HG02642 (cell line): Measurements from ENCODE around the gene NOM1.
A peak's percentile ranks its signal among the peaks of the same experiment; 100 is the strongest.

Experiments used
- ATAC-seq: cut with Tn5 transposase; IDR thresholded peaks from one replicate; pipeline ENCODE4 v1.9.1; 2021; ENCODE audit warnings: mild to moderate bottlenecking; ENCODE audit not compliant: unreplicated experiment, poor library complexity

NOM1 gene

DNA sequence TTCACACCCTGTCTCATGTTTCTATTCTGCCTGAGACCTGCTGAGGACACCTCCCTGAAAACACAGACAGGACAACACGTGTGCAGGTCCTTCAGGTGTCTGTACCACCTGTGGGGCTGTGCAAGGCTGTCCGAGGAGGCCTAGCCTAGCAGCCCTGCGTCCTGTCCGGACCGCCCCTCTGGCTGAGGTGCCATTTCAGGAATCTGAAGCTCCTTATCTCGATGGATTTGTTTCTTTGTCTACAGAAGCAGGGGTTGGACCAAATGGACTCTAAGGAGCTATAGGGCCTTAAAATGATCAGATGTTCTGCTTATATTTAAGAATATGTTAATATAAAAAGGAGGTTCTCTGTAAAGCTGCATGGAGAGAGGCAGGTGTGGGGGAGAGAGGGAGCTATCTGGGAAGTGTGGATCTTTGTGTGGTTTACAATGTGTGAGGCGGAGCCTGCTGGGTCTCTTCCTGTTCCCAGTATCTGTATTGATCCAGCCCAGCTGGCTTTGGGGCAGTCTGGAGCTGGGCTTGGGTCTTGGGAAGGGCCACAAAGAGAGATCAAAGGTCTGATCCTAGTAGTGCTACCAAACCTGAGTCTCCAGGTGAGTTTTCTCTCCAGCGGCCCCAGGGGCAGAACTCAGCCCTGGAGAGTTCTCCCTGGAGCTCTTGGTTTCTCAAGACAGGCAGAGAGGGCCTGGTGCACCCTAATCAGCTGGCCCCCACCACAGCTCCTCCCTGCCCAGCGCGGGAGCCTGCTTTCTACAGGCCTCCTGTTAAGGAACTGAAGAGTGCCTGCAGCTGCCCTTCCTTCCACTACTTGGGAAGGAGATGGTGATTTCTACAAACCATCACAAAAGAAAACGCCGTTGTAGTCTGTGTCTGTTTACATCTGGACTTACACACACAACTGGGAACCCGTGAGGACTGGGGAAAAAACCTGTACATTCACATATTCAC lies 64.4 kb downstream of the NOM1 start:
- ATAC-seq, result no peak

DNA sequence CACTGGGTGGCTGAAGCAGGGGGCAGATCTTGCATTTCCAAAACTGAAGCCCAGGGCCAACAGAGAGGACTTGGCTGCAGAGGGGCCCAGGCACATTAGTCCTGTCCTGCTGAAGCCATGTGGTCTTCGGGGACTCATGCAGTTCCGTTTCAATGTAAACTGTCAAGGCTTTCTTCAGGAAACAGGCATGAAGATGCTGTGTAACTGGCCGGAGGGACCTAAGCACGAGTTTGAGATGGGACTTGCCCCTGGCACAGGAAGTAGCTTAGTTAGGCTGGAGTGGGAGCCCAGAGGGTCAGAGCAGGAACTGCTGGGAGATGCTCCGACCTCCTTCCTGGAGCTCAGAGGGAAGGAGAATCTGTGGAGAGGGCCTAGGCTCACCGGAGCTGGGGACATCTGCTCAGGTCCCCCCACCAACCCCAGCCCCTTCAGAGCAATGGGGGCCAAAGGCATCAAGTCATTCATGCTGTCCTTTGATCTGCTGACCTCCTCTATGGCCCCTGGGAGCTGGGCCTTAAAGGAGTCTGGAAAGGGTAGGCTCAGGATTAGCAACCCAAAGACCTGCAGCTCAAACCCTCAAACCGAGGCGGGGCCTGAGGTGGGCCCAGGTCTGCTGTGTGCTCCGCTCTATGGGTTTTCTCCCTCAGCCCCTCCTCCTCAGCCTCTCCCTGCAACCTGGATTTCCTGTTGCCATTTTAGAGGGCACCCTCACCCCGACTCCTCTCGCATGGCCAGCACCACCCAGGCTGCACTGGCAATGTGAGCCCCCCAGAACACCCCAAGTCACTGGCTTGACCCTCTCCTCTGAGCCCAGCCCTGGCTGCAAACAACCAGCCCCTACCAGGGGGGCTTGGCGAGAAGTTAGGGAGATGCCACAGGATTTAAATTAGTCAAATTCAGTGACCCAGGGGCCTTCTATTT lies 65.4 kb downstream of the NOM1 start:
- no peak for ATAC-seq

DNA sequence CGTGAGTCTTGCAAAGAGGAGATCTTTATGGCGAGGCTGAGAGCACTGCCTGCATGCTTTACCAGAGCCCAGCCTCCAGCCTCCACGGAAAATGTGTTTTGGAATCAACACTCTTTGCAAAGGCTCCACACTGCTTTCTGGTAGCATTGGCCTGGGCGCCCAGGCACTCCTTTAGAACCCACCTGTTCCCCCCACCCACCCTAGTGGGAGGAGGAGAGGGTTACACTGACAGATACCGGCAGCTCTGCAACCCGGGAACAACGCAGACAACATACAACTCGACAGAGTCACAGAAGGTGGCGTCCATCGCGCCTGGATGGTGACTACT lies 66.5 kb downstream of the NOM1 start:
- peak; percentile 13 for ATAC-seq

DNA sequence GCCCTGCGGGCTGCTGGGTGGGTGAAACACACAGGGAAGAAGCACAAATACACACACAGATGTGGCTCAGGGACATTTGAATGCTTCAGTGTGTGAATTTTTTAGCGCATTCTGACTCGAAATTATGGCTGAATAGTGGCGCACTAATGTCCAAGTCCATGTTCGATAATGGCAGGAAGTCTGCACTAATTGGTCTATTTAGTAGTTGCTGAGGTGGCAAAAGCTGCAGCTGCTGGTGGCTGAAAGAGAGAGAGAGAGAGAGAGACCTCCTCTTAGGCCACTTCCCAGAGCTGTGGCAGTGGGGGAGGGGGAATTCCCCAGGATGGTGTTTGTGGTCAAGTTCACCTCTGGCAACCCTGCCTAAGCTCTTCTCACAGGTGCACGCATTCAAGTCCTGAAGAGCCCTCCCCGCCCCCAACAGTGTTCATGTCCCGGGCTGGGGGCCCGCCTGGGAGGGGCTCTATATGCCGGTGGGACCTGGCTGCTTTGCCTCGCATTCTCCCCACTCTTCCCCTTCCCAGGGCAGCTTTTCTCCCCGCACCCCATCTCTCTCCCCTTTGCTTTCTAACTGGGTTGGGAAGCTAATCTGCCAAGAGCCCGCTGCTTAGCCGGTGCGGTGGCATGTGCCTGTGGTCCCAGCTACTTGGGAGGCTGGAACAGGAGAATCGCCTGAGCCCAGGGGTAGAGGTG lies 67.0 kb downstream of the NOM1 start:
- peak; percentile 74 for ATAC-seq

DNA sequence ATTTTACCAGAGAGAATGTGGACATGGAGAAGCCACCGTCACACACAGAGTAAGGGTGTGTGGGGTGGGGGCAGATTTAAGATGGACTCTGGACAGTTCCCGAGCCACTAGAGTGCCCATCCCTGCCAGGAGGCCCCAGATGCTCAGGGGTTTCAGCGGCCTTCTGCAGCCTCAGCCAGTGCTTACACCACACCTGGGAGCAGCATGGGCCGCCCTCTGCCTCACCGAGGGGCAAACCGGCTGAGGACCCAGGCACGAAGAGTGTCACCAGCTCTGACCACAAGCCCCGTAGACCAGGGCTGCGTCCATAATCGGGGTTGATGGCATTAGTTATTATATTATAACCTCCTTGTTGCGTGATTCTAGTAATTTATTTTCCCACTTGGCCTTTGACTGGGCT lies 67.6 kb downstream of the NOM1 start:
- no peak for ATAC-seq

DNA sequence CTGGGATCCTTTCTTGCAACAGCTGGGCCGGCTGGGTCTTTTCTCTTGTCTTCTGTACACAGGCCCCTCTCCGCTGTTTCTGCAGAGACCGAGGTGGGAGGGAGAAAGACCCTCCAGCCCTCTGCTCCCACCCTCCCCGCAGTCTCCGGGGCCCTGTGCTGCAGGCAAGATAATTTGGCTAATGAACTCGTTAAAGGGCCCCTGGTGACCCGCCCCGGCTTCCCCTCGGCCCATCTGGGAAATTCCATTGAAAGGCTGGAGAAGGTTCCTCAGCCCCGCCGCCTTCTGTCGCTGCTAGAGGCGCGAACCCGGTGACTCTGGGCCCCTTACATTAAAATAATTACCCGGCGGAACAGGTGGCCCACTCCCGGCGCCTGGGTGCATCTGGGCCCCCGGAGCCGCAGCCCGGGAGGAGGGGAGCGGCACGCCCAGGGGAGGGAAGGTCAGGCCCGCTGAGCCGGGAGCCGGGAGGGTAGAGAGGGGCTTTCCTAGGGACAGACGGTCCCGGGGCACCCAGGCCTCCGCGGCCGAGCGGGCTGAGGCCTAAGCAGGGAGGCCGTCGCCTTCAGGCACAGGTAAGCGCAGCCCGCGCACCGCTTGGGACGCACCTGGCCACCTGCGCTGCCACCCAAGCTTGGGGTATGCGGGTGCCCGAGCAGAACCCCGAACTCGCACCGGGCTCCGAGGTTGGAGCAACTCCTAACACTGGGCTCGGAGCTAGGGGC lies 68.3 kb downstream of the NOM1 start:
- ATAC-seq, result no peak

DNA sequence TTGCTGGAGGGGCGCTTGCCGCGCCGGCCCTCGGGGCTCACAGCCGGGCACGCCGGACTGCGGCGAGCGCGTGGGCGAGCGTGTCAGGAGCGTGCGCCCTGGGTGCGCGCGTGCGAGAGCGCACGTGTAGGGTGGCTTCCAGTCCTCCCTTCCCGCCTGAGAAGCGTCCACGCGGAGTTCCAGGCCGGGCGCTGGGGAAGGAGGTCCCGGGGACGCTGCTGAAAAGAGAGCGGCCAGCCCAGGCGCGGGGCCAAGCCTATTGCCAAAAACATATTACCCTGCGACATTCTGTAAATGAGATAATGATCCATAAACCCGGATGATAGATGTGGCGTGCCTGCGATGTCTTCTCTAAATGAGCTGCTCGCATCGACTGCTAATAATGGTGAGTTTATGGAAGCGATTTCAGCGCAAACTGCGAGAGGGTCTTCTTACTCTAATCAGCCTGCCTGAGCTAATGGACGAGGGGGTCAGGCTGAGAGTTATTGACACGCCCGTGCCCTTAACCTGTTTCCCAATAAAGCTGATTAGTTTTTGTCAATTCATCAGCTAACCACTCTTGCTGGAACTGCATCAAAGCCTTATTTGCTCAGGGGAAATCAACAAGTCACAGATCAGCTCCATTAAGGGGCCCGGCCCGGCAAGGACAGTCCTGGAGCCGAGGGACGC lies 69.0 kb downstream of the NOM1 start:
- ATAC-seq, result no peak

DNA sequence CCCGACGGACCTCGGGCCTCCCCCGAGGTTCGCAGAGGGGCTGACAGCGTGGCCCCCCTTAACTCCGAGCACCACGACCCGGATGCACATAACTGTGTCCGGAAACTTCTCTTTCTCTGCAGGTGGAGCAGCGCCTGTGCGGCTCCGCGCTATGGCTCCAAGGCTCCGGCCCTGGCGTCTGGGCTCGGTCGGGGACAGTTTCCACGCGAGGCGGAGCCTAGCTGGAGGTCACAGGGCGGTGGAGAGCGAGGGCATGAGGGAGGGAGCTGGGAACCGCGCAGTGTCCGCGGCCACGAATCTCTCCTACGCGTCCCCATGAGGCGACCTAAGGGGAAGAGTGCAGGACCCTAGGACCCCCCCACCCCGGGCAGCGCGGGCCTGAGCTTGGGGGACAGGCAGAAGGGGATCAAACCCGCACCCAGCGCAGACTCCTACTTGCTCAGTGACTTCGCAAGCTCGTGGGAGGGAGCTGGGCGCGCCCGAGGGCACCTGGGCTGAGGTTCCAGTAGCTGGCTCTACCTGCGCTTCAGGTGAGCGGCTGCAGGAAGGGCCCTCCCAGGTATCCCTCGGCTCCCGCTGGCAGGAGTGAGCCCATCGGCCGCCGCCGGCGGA lies 69.6 kb downstream of the NOM1 start:
- ATAC-seq, result no peak

DNA sequence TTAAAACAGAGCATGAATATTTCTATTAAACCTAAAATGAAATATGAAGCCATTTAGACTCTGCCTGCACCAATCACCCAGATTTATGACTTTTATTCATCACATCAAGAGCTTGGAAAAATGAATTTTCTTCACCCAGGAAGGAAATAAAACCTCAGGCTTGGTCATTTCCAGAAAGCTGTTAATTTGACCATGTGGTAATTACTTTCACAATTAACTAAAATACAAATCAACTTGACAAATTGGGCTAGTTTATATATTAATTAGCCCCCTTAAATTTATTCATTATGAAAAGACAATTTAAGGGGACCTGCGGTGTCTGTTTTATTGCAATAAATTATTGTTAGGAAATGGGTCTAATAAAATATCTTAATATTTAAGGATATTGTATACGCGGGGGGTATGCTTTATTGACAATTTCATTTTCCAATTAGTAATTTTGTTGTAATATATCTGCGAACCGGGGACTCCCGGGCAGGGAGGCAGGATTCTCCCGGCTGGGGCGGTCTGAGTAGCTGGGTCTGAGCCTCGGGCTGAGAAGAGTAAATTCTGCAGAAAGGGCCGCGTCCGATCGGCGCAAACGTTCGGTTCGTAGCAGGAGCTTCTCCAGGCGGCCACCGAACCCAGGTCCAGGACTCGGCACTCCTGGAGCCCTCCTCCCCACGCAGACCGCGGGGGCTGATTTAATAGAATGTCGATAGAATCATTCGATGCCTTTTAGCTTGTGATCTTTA lies 70.4 kb downstream of the NOM1 start:
- no peak for ATAC-seq

DNA sequence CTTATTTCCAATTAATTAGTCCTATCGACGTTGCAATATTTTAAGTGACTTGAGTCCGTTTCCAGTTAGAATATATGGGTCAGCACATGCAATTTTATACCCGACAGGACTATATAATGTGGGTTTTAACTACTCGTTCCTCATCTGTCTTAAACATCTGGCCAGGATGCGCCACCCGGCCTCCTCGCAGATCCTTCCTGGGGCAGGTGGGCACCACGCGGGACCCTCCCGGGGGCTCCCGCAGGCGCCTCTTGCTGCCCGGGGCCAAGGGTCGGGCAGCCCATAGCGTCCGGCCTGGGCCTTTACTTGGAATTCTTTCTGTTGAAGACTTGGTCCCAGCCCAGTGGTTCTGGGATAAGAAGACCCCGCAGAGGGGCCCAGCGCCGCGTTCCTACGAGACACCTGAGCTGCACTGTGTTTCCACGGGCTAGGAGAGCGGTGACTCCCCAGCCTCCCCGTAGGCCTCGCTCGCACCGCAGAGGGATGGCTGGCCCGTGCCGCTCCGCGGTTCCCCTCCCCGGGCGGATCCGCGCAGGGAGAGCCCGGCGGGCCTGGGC lies 71.1 kb downstream of the NOM1 start:
- no peak for ATAC-seq

DNA sequence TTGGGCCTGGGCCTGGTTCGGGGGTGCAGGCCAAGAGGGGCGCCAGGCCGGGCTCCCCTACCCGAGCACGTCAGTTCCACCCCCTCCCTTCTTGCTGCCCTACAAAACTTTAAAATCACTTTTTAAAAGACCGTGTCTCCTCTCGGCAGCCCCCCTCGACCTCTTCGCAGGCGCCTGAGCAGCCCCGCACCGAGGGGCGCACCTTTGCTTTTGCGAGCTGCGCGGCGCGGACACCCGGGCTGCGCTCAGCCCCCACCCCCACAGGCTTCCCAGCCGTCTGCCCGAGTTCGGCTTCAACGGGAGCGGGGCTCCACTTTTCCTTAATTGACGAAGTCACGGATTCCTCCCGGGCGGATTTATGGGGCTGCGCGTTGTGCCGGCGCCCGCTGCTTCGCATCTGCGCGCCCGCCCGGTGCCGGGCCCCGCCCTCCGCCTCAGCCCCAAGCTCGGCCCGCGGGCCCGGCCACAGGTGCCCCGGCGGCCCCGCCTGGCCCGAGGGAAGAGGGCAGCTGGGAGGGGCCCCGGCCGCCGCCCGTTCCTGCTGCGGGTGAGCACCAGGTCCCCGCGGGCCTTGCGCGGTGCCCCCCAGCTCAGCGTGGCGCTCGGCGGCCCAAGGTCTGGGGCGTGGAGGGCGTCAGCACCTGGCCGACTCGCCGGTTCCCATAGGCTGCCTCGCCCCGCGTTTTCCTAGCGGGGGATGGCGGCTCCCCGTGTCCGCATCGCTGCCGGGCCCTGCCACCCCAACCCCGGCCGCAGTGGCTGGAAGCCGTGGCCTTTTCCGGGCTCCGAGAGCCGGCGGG lies 71.8 kb downstream of the NOM1 start:
- ATAC-seq, result no peak

DNA sequence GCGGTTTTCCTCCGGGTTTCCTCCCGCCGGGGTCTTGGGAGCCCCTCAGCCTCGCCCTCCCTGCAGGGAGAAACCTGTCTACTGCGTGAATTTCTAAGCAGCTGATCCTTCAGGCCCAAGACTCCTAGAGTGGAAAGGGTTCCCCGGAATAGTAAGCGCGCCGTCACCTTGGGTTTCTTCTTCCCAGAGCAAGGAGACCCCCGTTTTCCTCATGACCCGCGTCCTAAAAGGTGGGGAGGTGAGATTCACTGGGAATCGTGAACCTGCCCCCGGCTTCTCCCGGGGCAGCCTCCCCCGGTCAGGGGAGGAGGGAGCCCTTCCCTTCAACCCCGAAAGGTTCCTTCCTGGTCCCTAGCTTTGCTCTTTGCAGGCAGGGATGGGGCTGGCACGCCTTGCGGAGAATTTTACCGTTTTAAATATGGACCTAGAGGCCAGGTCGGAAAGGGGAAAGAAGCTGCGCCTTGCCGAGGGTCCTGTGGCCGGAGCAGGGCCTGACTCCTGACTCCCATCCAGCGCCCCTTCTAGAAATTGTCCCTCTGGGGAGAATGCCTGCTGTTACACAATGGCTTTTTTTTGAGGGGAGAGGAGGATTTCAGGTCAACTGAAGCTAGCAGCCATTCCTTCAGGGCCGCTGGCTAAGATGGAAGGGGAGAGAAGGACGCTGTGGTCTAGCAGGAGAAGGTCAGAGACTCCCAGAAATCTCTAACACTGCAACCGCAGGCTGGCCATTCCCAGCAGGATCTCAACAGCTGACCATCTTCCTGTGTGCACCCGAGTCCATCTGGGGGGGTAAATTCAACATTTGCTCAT lies 72.6 kb downstream of the NOM1 start:
- ATAC-seq, result no peak
